H1 (cell line): ENCODE data around the gene PIK3R1. TPM values are rescaled to one million over a fixed set of nuclear protein-coding genes. Genes with fewer than 3 reads are reported as not detected.

Source experiments
- CTCF ChIA-PET: fragments of 300-600 bp; sonication (Branson Sonifier 250); formaldehyde crosslinking; loops from one replicate; lab custom pipeline; 2021; ENCODE audit not compliant: partially characterized antibody; lab: Charles Lee
- POLR2A ChIA-PET: fragments of 300-600 bp; sonication (Branson Sonifier 250); formaldehyde crosslinking; loops from one replicate; lab custom pipeline; 2021; ENCODE audit warnings: inconsistent platforms; ENCODE audit not compliant: partially characterized antibody; lab: Charles Lee
- DNase-seq, 2 experiments: peaks; one replicate each; pipeline versions ENCODE4 v3.0.0 to v3.0.0-alpha.2; 2010 to 2022; ENCODE audit warnings: low spot score in 2 of 2, low read depth in 1 of 2, mixed read lengths in 1 of 2
- FAIRE-seq: peaks from 2 replicates; lab custom pipeline; 2011; peaks lifted over from hg19 to GRCh38; lab: Jason Lieb, UNC
- H2AFZ ChIP-seq: 2 replicates; pipeline ENCODE4 v1.8.1; 2012; ENCODE audit warnings: low read length, inconsistent platforms
- H2AK5ac ChIP-seq: 2 replicates; pipeline ENCODE4 v1.6.1; 2013; ENCODE audit warnings: low read depth, low read length
- H2BK120ac ChIP-seq: replicated peaks from 2 replicates; pipeline ENCODE3; 2013; ENCODE audit warnings: low read depth, low read length, inconsistent platforms
- H2BK12ac ChIP-seq: 2 replicates; pipeline ENCODE4 v1.6.1; 2013; ENCODE audit warnings: low read depth, low read length
- H2BK15ac ChIP-seq: 2 replicates; pipeline ENCODE4 v1.6.1; 2013; ENCODE audit warnings: low read length
- H2BK20ac ChIP-seq: 2 replicates; pipeline ENCODE4 v1.6.1; 2013; ENCODE audit warnings: low read length
- H2BK5ac ChIP-seq: 2 replicates; pipeline ENCODE4 v1.6.1; 2013; ENCODE audit warnings: low read depth, low read length
- H3K14ac ChIP-seq: 2 replicates; pipeline ENCODE4 v1.6.1; 2013; ENCODE audit warnings: inconsistent platforms; ENCODE audit not compliant: insufficient read length
- H3K18ac ChIP-seq: 2 replicates; pipeline ENCODE4 v1.6.1; 2013; ENCODE audit warnings: low read length; ENCODE audit errors: extremely low read depth
- H3K23ac ChIP-seq: 2 replicates; pipeline ENCODE4 v1.6.1; 2013; ENCODE audit warnings: inconsistent platforms; ENCODE audit not compliant: insufficient read length
- H3K23me2 ChIP-seq: 2 replicates; pipeline ENCODE4 v1.6.1; 2013; ENCODE audit warnings: low read depth, low read length
- H3K27ac ChIP-seq: 2 replicates; pipeline ENCODE4 v1.6.1; 2011; ENCODE audit warnings: low read depth, low read length, inconsistent platforms
- H3K27me3 ChIP-seq, 4 experiments: replicated peaks in 1 of 4; 1 replicate in 1 of 4; 2 replicates in 3 of 4; pipeline versions ENCODE4 v1.6.1 to v1.8.1; 2011 to 2013; ENCODE audit warnings: low read length in 3 of 4, mild to moderate bottlenecking in 3 of 4, inconsistent platforms in 2 of 4, mixed read lengths in 2 of 4, moderate library complexity in 1 of 4; ENCODE audit not compliant: control insufficient read depth in 3 of 4, insufficient read depth in 3 of 4; ENCODE audit errors: extremely low read depth in 1 of 4
- H3K36me3 ChIP-seq, 4 experiments: 2 replicates each; pipeline versions ENCODE4 v1.6.1 to v1.8.1; 2011 to 2013; ENCODE audit warnings: mild to moderate bottlenecking in 4 of 4, low read length in 3 of 4, moderate library complexity in 2 of 4, control low read depth in 1 of 4, inconsistent platforms in 1 of 4; ENCODE audit not compliant: insufficient read depth in 4 of 4, control insufficient read depth in 2 of 4
- H3K4ac ChIP-seq: replicated peaks from 2 replicates; pipeline ENCODE3; 2013; ENCODE audit warnings: low read length, low read depth, mixed read lengths, inconsistent platforms; ENCODE audit not compliant: insufficient read length
- H3K4me1 ChIP-seq, 4 experiments: replicated peaks in 1 of 4; 1 replicate in 1 of 4; 2 replicates in 3 of 4; pipeline versions ENCODE4 v1.6.1 to v1.8.1; 2011 to 2013; ENCODE audit warnings: low read length in 3 of 4, inconsistent platforms in 2 of 4, mixed read lengths in 1 of 4; ENCODE audit not compliant: insufficient read depth in 4 of 4, control insufficient read depth in 3 of 4
- H3K4me2 ChIP-seq, 2 experiments: 2 replicates each; pipeline versions ENCODE4 v1.6.1 to v1.8.1; 2011 to 2013; ENCODE audit warnings: low read depth in 2 of 2, low read length in 2 of 2, control low read depth in 1 of 2, inconsistent platforms in 1 of 2, mild to moderate bottlenecking in 1 of 2; ENCODE audit not compliant: insufficient read depth in 1 of 2
- H3K4me3 ChIP-seq, 4 experiments: fragments of 200-600, 300-600 bp in 1 of 4; sonication (generic), shearing (Covaris generic), sonication (Bioruptor Twin) in 1 of 4; 2 replicates each; pipeline versions ENCODE4 v1.5.1 to v1.8.1; 2011 to 2016; ENCODE audit warnings: low read length in 4 of 4, low read depth in 3 of 4, control low read depth in 2 of 4, inconsistent platforms in 2 of 4, mild to moderate bottlenecking in 2 of 4, mixed read lengths in 1 of 4, moderate library complexity in 1 of 4; ENCODE audit not compliant: insufficient read depth in 2 of 4; ENCODE audit errors: extremely low read depth in 1 of 4
- H3K56ac ChIP-seq: replicated peaks from 2 replicates; pipeline ENCODE3; 2013; ENCODE audit warnings: low read depth, mild to moderate bottlenecking, mixed read lengths, low read length, inconsistent platforms; ENCODE audit not compliant: insufficient read length
- H3K79me1 ChIP-seq: 2 replicates; pipeline ENCODE4 v1.6.1; 2013; ENCODE audit warnings: low read depth, low read length, control low read depth
- H3K79me2 ChIP-seq, 2 experiments: 2 replicates each; pipeline versions ENCODE4 v1.6.1 to v1.8.1; 2012 to 2013; ENCODE audit warnings: low read length in 2 of 2, mild to moderate bottlenecking in 2 of 2, inconsistent platforms in 1 of 2; ENCODE audit not compliant: insufficient read depth in 2 of 2, control insufficient read depth in 1 of 2
- H3K9ac ChIP-seq, 4 experiments: replicated peaks in 1 of 4; 1 replicate in 1 of 4; 2 replicates in 3 of 4; pipeline versions ENCODE4 v1.6.1 to v1.8.1; 2011 to 2013; ENCODE audit warnings: low read depth in 3 of 4, low read length in 3 of 4, control low read depth in 2 of 4, mild to moderate bottlenecking in 2 of 4, moderate library complexity in 2 of 4, inconsistent platforms in 1 of 4; ENCODE audit errors: extremely low read depth in 1 of 4
- H3K9me3 ChIP-seq, 2 experiments: 2 replicates each; pipeline versions ENCODE4 v1.6.1 to v1.8.1; 2012 to 2013; ENCODE audit warnings: mild to moderate bottlenecking in 2 of 2, moderate library complexity in 2 of 2, control low read depth in 1 of 2, inconsistent platforms in 1 of 2, low read depth in 1 of 2, low read length in 1 of 2, mixed read lengths in 1 of 2; ENCODE audit not compliant: insufficient read depth in 2 of 2
- H4K20me1 ChIP-seq, 2 experiments: replicated peaks in 1 of 2; 2 replicates each; pipeline versions ENCODE3 to v1.8.1; 2011 to 2013; ENCODE audit warnings: inconsistent platforms in 2 of 2, low read length in 2 of 2, mild to moderate bottlenecking in 1 of 2; ENCODE audit not compliant: insufficient read depth in 2 of 2, control insufficient read depth in 1 of 2
- H4K5ac ChIP-seq: 2 replicates; pipeline ENCODE4 v1.6.1; 2013; ENCODE audit warnings: low read length, low read depth, mixed read lengths, inconsistent platforms; ENCODE audit not compliant: insufficient read length
- H4K8ac ChIP-seq: 2 replicates; pipeline ENCODE4 v1.8.0; 2013; ENCODE audit warnings: mild to moderate bottlenecking, moderate library complexity, low read length, inconsistent platforms; ENCODE audit not compliant: insufficient read depth; ENCODE audit errors: extremely low read depth
- H4K91ac ChIP-seq: replicated peaks from 2 replicates; pipeline ENCODE3; 2013; ENCODE audit warnings: low read length, mixed read lengths, inconsistent platforms; ENCODE audit not compliant: insufficient read length
- BCL11A ChIP-seq, 2 experiments: IDR thresholded peaks; one replicate each; pipeline ENCODE4 v1.6.1; 2011; ENCODE audit warnings: low read depth in 2 of 2, low read length in 2 of 2, mild to moderate bottlenecking in 2 of 2
- POLR2A ChIP-seq, 2 experiments: IDR thresholded peaks; 1 replicate in 1 of 2; 2 replicates in 1 of 2; pipeline ENCODE4 v1.6.1; 2011; ENCODE audit warnings: low read depth in 2 of 2, low read length in 2 of 2, mild to moderate bottlenecking in 2 of 2; ENCODE audit errors: control extremely low read depth in 1 of 2
- WGBS, 2 experiments: shearing (Covaris generic) in 1 of 2; methylation state at CpG; one replicate each; pipeline versions ENCODE4 v1.1.6 to v1.1.7; 2013 to 2015; ENCODE audit warnings: low lambda C conversion rate in 2 of 2, mixed read lengths in 2 of 2, inconsistent platforms in 1 of 2, low coverage in 1 of 2, missing lambda C conversion rate in 1 of 2; ENCODE audit not compliant: insufficient replicate concordance in 2 of 2, insufficient coverage in 1 of 2, insufficient read length in 1 of 2; ENCODE audit errors: extremely low coverage in 1 of 2, missing lambda C conversion rate in 1 of 2; 5-methylcytosine and 5-hydroxymethylcytosine counted together
- polyA plus RNA-seq, 7 experiments: library from polyadenylated mRNA; depleted of rRNA in 3 of 7; stranded (reverse) in 5 of 7; unstranded in 2 of 7; fragments of >200 nt in 5 of 7; fragments of 200-250 nt in 2 of 7; gene quantifications; 1 replicate in 5 of 7; 2 replicates in 1 of 7; 4 replicates in 1 of 7; pipeline versions ENCODE4 v1.2.1 to v1.2.3, GENCODE V29; 2011 to 2013; ENCODE audit warnings: missing spikeins in 2 of 7, mixed read lengths in 2 of 7
- total RNA-seq: library from RNA; stranded (reverse); fragmentation: NEBNext Ultra II Directional; extraction: Animal tissue kit (Norgen Biotek cat#: 25700); gene quantifications from 2 replicates; pipeline ENCODE4 v1.2.1, GENCODE V29; 2021

Gene PIK3R1
- total and polyA plus RNA-seq, 2 of the 8 experiments (the other 6 are each of a cell fraction or from before 2014, with no cell fraction given): 2.3 to 13.7 TPM

DNA sequence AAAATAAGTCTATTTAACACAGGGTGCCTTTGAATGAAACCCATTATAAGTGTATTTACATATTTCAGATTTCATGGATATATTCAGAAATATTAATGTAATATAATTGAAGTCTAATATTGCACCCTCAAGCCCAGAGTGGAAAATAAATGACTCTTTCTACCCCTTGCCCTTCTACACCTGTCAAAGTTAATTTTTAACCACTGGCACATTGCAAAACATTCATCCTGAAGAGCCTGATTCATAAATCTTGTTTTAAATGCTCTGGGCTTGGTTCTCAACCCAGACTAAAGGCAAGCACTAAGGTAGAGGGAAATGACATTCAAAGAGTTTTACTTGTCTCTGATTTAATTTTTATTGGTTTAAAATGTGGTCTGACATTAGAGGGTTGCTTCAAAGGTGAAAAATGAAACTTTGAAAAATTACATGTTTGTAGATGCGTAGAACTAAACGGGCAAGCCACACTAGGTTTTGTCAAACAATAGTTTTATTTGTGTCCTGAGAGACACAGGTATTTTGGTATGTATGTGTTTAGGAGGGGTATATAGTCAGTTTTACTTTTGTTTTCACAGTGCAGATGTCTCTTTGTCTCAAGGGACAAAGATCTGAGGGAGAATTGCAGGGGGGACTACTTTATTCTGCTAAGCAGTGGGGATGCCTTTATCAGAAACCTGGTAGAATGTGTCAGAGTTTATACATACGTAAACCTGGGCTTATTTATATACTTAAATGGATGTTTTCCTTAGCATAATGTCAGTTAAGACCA is 69.7 kb downstream of the PIK3R1 start:
- Histone ChIP-seq H4K91ac (no peak overlapping the region), H3K9me3 (no peaks in the 10 kb centered on the region), H2AFZ (no peak overlapping the region), H3K79me1 (no peaks in the 10 kb centered on the region), H4K5ac (no peak overlapping the region), H3K23me2 (peaks cover 8% of the 10 kb centered on the region), H4K8ac (no peak overlapping the region), H3K56ac (no peak overlapping the region), H3K27ac (no peak overlapping the region), H3K18ac (no peak overlapping the region), H3K23ac (no peak overlapping the region), H3K27me3 (no peaks in the 10 kb centered on the region), H3K4ac (no peak overlapping the region), H3K36me3 (peaks cover 0 to 4% (median 0%) of the 10 kb centered on the region in 4 experiments; a peak in 2 of 8 replicates), H3K9ac (no peak overlapping the region), H2BK20ac (no peak overlapping the region), H3K4me2 (no peak overlapping the region), H2BK5ac (no peak overlapping the region), H2BK15ac (no peak overlapping the region), H3K4me1 (peaks cover 2 to 5% (median 4%) of the 10 kb centered on the region in 4 experiments; a peak in 5 of 7 replicates), H2AK5ac (no peak overlapping the region), H2BK12ac (no peak overlapping the region), H4K20me1 (no peaks in the 10 kb centered on the region), H3K79me2 (no peaks in the 10 kb centered on the region), H3K14ac (no peak overlapping the region), H3K4me3 (no peak overlapping the region), H2BK120ac (no peak overlapping the region)
- FAIRE-seq (no peak), DNase-seq (no peak)
- CTCF ChIA-PET: interaction anchor here (0.6 to 3.0 kb wide), 13 partner anchors 10 to 1039 kb away, joined by 3 to 14 read pairs (median 4); no protein-coding TSS in a partner anchor
- WGBS, 2 experiments: 95% methylated on average over 3 of the region's 3 CpGs; no CpG with 5 or more reads in 1 of the 2 experiments
- TF ChIP-seq BCL11A (IDR thresholded peaks at IDR 0.05; ENCODE audit: low read depth in 2 of 2, low read length in 2 of 2): no peak
- TF ChIP-seq POLR2A (IDR thresholded peaks at IDR 0.05; ENCODE audit: control extremely low read depth in 1 of 2, low read depth in 2 of 2, low read length in 2 of 2): no peak
- POLR2A ChIA-PET: no interaction called here
